Measurements from ENCODE around the gene R3HDML.

DNA sequence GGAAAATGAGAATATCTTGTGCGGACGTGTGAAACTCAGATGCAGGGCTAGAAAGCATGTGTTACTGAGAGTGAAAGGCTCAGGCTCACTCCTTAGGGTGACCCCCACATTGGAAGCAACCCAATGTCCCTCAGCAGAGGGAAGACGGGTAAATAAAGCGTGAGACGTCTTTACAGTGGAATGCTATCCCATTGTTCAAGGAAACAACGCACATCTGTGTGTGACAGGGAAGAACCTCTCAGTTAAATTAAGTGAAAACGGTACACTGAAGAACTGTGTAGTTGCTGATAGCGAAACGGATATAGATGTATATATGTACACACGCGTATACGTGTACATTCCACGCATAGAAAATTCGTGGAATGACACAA lies 19.5 kb downstream of the R3HDML start:
- TF ChIP-seq CTCF (IDR thresholded peaks at IDR 0.05) (no peak), POLR2A (IDR thresholded peaks at IDR 0.05) (no peak)
